Naive thymus-derived CD4-positive, alpha-beta T cell (primary cell): ENCODE data around the gene CACNA1C. TPM values are rescaled to one million over a fixed set of nuclear protein-coding genes. Genes with fewer than 3 reads are reported as not detected.

Experiments used
- ATAC-seq: fragments of 150-1000 bp; cut with Tn5 transposase; 2 replicates; pipeline ENCODE4 v1.10.0; 2021; ENCODE audit warnings: mild to moderate bottlenecking, moderate library complexity
- CTCF ChIA-PET: fragments of 350-600 bp; sonication (Branson Sonifier 250); formaldehyde crosslinking; loops from one replicate; lab custom pipeline; 2021; ENCODE audit warnings: antibody characterized with exemption; lab: Charles Lee
- POLR2A ChIA-PET: fragments of 350-600 bp; sonication (Branson Sonifier 250); formaldehyde crosslinking; loops from one replicate; lab custom pipeline; 2021; ENCODE audit warnings: antibody characterized with exemption, inconsistent platforms; lab: Charles Lee
- DNase-seq, 9 donors: peaks; one replicate each; pipeline versions ENCODE4 v3.0.0 to v3.0.0-alpha.2; 2020 to 2022; ENCODE audit warnings: mixed read lengths in 1 of 9
- H3K27ac ChIP-seq: one replicate; pipeline ENCODE4 v1.7.0; 2013; ENCODE audit warnings: mild to moderate bottlenecking, low read depth, low read length, moderate library complexity
- H3K27me3 ChIP-seq, 2 donors: one replicate each; pipeline ENCODE4 v1.7.0; 2013; ENCODE audit warnings: low read length in 2 of 2, mild to moderate bottlenecking in 2 of 2, moderate library complexity in 2 of 2; ENCODE audit not compliant: control insufficient read depth in 2 of 2, insufficient read depth in 2 of 2
- H3K36me3 ChIP-seq, 3 experiments: 1 replicate in 2 of 3; 2 replicates in 1 of 3; pipeline ENCODE4 v1.7.0; 2013; ENCODE audit warnings: low read length in 3 of 3, mild to moderate bottlenecking in 3 of 3, moderate library complexity in 1 of 3; ENCODE audit not compliant: insufficient read depth in 3 of 3, control insufficient read depth in 2 of 3
- H3K4me1 ChIP-seq, 2 donors: one replicate each; pipeline ENCODE4 v1.7.0; 2013; ENCODE audit warnings: low read length in 2 of 2, mild to moderate bottlenecking in 2 of 2, moderate library complexity in 1 of 2; ENCODE audit not compliant: control insufficient read depth in 2 of 2, insufficient read depth in 2 of 2
- H3K4me3 ChIP-seq: 2 replicates; pipeline ENCODE4 v1.7.0; 2013; ENCODE audit warnings: mild to moderate bottlenecking, low read length
- H3K9me3 ChIP-seq, 3 experiments: 1 replicate in 2 of 3; 2 replicates in 1 of 3; pipeline ENCODE4 v1.7.0; 2013; ENCODE audit warnings: low read length in 3 of 3; ENCODE audit not compliant: control insufficient read depth in 2 of 3
- H3K27ac Mint-ChIP-seq, 9 donors: one replicate each; pipeline ENCODE4 v1.8.0; 2020 to 2022; ENCODE audit warnings: mixed read lengths in 9 of 9, mild to moderate bottlenecking in 8 of 9, moderate library complexity in 5 of 9, inconsistent platforms in 2 of 9
- H3K27me3 Mint-ChIP-seq, 5 donors: one replicate each; pipeline ENCODE4 v1.8.0; 2021 to 2022; ENCODE audit warnings: mixed read lengths in 5 of 5, mild to moderate bottlenecking in 1 of 5
- H3K36me3 Mint-ChIP-seq, 5 donors: one replicate each; pipeline ENCODE4 v1.8.0; 2020 to 2022; ENCODE audit warnings: mixed read lengths in 5 of 5, mild to moderate bottlenecking in 3 of 5, inconsistent platforms in 1 of 5
- H3K4me1 Mint-ChIP-seq, 7 donors: one replicate each; pipeline ENCODE4 v1.8.0; 2020 to 2022; ENCODE audit warnings: mixed read lengths in 7 of 7, mild to moderate bottlenecking in 3 of 7, inconsistent platforms in 1 of 7
- H3K4me3 Mint-ChIP-seq, 10 donors: one replicate each; pipeline ENCODE4 v1.8.0; 2020 to 2022; ENCODE audit warnings: mild to moderate bottlenecking in 10 of 10, mixed read lengths in 10 of 10, moderate library complexity in 6 of 10, inconsistent platforms in 2 of 10
- H3K9me3 Mint-ChIP-seq, 11 donors: one replicate each; pipeline ENCODE4 v1.8.0; 2020 to 2022; ENCODE audit warnings: mixed read lengths in 11 of 11, mild to moderate bottlenecking in 4 of 11, inconsistent platforms in 1 of 11, moderate library complexity in 1 of 11
- intact Hi-C, 2 donors: fragments of 100-400 bp; cut with micrococcal nuclease; formaldehyde crosslinking; loops; one replicate each; pipeline ENCODE4 v1.15.1; 2023
- polyA plus RNA-seq, 2 donors: library from polyadenylated mRNA; unstranded; fragments of 300-500 nt; fragmentation: Illumina TruSeq; gene quantifications; one replicate each; pipeline ENCODE4 v1.2.3, GENCODE V29; 2021
- total RNA-seq, 6 experiments: library from RNA in 5 of 6; stranded (reverse) in 5 of 6; gene quantifications; 1 replicate in 5 of 6; 2 replicates in 1 of 6; pipeline ENCODE4 v1.2.3 and lab custom pipeline; 2021 to 2026

The CACNA1C gene
- total and polyA plus RNA-seq, 7 experiments from 2014 or later: 0.04 to 0.48 (median 0.08) TPM

GRCh38 chr12:2537868-2538541 lies 485.2 kb downstream of the CACNA1C start:
- ATAC-seq: no peak
- Histone ChIP-seq H3K36me3 (no peaks in the 10 kb centered on the region), H3K9me3 (no peaks in the 10 kb centered on the region), H3K4me1 (no peaks in the 10 kb centered on the region), H3K27me3 (no peaks in the 10 kb centered on the region), H3K27ac (no peak overlapping the region), H3K4me3 (no peak overlapping the region)
- Mint-ChIP-seq H3K4me1 (peaks cover 0 to 3% (median 0%) of the 10 kb centered on the region in 7 donors), H3K36me3 (no peaks in the 10 kb centered on the region), H3K4me3 (no peak overlapping the region), H3K27ac (no peak overlapping the region), H3K27me3 (peaks cover 0 to 16% (median 7%) of the 10 kb centered on the region in 5 donors), H3K9me3 (no peaks in the 10 kb centered on the region)
- no peak for DNase-seq
- ChIA-PET CTCF (no interaction called here), POLR2A (no interaction called here)
- intact Hi-C loops: no loop called here

GRCh38 chr12:2539938-2540337 lies 487.2 kb downstream of the CACNA1C start:
- intact Hi-C loops: no loop called here
- ATAC-seq: no peak
- no peak overlapping the region for H3K4me3 Mint-ChIP-seq

GRCh38 chr12:2540535-2540941 lies 487.8 kb downstream of the CACNA1C start:
- POLR2A ChIA-PET: no interaction called here
- DNase-seq: no peak
- no peaks in the 10 kb centered on the region for H3K36me3 ChIP-seq
- intact Hi-C loops: no loop called here
- H3K9me3 ChIP-seq: no peaks in the 10 kb centered on the region
- CTCF ChIA-PET: no interaction called here
- H3K4me1 ChIP-seq: no peaks in the 10 kb centered on the region
- H3K27me3 ChIP-seq: no peaks in the 10 kb centered on the region
- ATAC-seq: no peak
- H3K27ac Mint-ChIP-seq: no peak overlapping the region
- H3K4me3 Mint-ChIP-seq: no peak overlapping the region
- H3K4me3 ChIP-seq: no peak overlapping the region
- no peaks in the 10 kb centered on the region for H3K36me3 Mint-ChIP-seq
- peaks cover 0 to 28% (median 5%) of the 10 kb centered on the region in 5 donors for H3K27me3 Mint-ChIP-seq
- no peaks in the 10 kb centered on the region for H3K9me3 Mint-ChIP-seq
- no peak overlapping the region for H3K27ac ChIP-seq
- peaks cover 0 to 22% (median 0%) of the 10 kb centered on the region in 7 donors for H3K4me1 Mint-ChIP-seq

More at GRCh38 chr12:2539938-2540337, 487.2 kb downstream of the CACNA1C start:
- Mint-ChIP-seq H3K9me3 (no peaks in the 10 kb centered on the region), H3K27ac (no peak overlapping the region), H3K36me3 (no peaks in the 10 kb centered on the region), H3K27me3 (peaks cover 0 to 28% (median 5%) of the 10 kb centered on the region in 5 donors), H3K4me1 (peaks cover 0 to 21% (median 0%) of the 10 kb centered on the region in 7 donors)
- POLR2A ChIA-PET: no interaction called here
- Histone ChIP-seq H3K36me3 (no peaks in the 10 kb centered on the region), H3K9me3 (no peaks in the 10 kb centered on the region), H3K4me1 (no peaks in the 10 kb centered on the region), H3K27ac (no peak overlapping the region), H3K27me3 (no peaks in the 10 kb centered on the region), H3K4me3 (no peak overlapping the region)
- CTCF ChIA-PET: no interaction called here
- no peak for DNase-seq

- H3K36me3 Mint-ChIP-seq: no peaks in the 10 kb centered on the region
- intact Hi-C loops: no loop called here
- no peak overlapping the region for H3K27ac ChIP-seq
- no peak overlapping the region for H3K4me3 Mint-ChIP-seq
- peaks cover 0 to 22% (median 0%) of the 10 kb centered on the region in 7 donors for H3K4me1 Mint-ChIP-seq
- H3K27ac Mint-ChIP-seq: no peak overlapping the region
- no peaks in the 10 kb centered on the region for H3K36me3 ChIP-seq
- no peak overlapping the region for H3K4me3 ChIP-seq
- ATAC-seq (no peak), DNase-seq (no peak)
- ChIA-PET CTCF (no interaction called here), POLR2A (no interaction called here)
- no peaks in the 10 kb centered on the region for H3K27me3 ChIP-seq
- peaks cover 0 to 28% (median 5%) of the 10 kb centered on the region in 5 donors for H3K27me3 Mint-ChIP-seq
- H3K9me3 Mint-ChIP-seq: no peaks in the 10 kb centered on the region
- H3K4me1 ChIP-seq: no peaks in the 10 kb centered on the region
- H3K9me3 ChIP-seq: no peaks in the 10 kb centered on the region
Observed at GRCh38 chr12:2541631-2542204, 488.9 kb downstream of the CACNA1C start.

GRCh38 chr12:2543801-2544200 lies 491.0 kb downstream of the CACNA1C start:
- H3K4me3 Mint-ChIP-seq: peak overlapping the region in 1 of 10 donors; percentile 48

GRCh38 chr12:2544230-2544629 lies 491.4 kb downstream of the CACNA1C start:
- Mint-ChIP-seq H3K36me3 (no peaks in the 10 kb centered on the region), H3K27ac (peak overlapping the region in 1 of 9 donors; percentile 80), H3K4me3 (peak overlapping the region in 1 of 10 donors; percentile 48), H3K4me1 (peaks cover 0 to 22% (median 0%) of the 10 kb centered on the region in 7 donors), H3K27me3 (peaks cover 0 to 28% (median 9%) of the 10 kb centered on the region in 5 donors), H3K9me3 (peaks cover 0 to 3% (median 0%) of the 10 kb centered on the region in 11 donors)
- ChIA-PET CTCF (no interaction called here), POLR2A (no interaction called here)
- DNase-seq: no peak
- Histone ChIP-seq H3K4me3 (no peak overlapping the region), H3K9me3 (no peaks in the 10 kb centered on the region), H3K27ac (no peak overlapping the region), H3K27me3 (no peaks in the 10 kb centered on the region), H3K36me3 (no peaks in the 10 kb centered on the region), H3K4me1 (no peaks in the 10 kb centered on the region)
- no peak for ATAC-seq
- intact Hi-C loops: no loop called here

More at GRCh38 chr12:2543801-2544200, 491.0 kb downstream of the CACNA1C start:
- Histone ChIP-seq H3K9me3 (no peaks in the 10 kb centered on the region), H3K27me3 (no peaks in the 10 kb centered on the region), H3K36me3 (no peaks in the 10 kb centered on the region), H3K4me3 (no peak overlapping the region), H3K4me1 (no peaks in the 10 kb centered on the region), H3K27ac (no peak overlapping the region)
- Mint-ChIP-seq H3K36me3 (no peaks in the 10 kb centered on the region), H3K4me1 (peaks cover 0 to 22% (median 0%) of the 10 kb centered on the region in 7 donors), H3K9me3 (peaks cover 0 to 3% (median 0%) of the 10 kb centered on the region in 11 donors), H3K27ac (peak overlapping the region in 1 of 9 donors; percentile 80), H3K27me3 (peaks cover 0 to 28% (median 8%) of the 10 kb centered on the region in 5 donors)
- intact Hi-C loops: no loop called here
- DNase-seq (no peak), ATAC-seq (no peak)
- CTCF ChIA-PET: no interaction called here
- POLR2A ChIA-PET: no interaction called here
